HCT116 (cell line): Measurements from ENCODE around the gene ZCWPW1.

Source experiments
- EZH2 ChIP-seq: fragments of 200-600 bp; sonication (generic); IDR thresholded peaks from 2 replicates; pipeline ENCODE4 v1.6.1; 2017; ENCODE audit warnings: antibody characterized with exemption, mixed run types
- MAX ChIP-seq: IDR thresholded peaks from 2 replicates; pipeline ENCODE4 v1.6.1; 2012

- TF ChIP-seq MAX (no peak), EZH2 (no peak)
Observed at GRCh38 chr7:100427762-100428198, 723 bp downstream of the ZCWPW1 start.
